ENCODE results near the gene PRM3. TPM values are rescaled to one million over a fixed set of nuclear protein-coding genes. Genes with fewer than 3 reads are reported as not detected.

PRM3 gene
- total and polyA plus RNA-seq, 2 of the 8 experiments (the other 6 are each of a cell fraction or from before 2014, with no cell fraction given): not detected

- no peak overlapping the region for H2BK15ac ChIP-seq (ENCODE audit: low read length)
- H3K4me3 ChIP-seq (ENCODE audit: extremely low read depth in 1 of 4, insufficient read depth in 2 of 4, low read depth in 3 of 4, low read length in 4 of 4): no peak overlapping the region
- no peaks in the 10 kb centered on the region; a peak in 1 of 7 replicates for H3K27me3 ChIP-seq (replicated peaks in 1 of 4; ENCODE audit: control insufficient read depth in 3 of 4, extremely low read depth in 1 of 4, insufficient read depth in 3 of 4, low read length in 3 of 4)
- H3K4me2 ChIP-seq (ENCODE audit: insufficient read depth in 1 of 2, low read depth in 2 of 2, low read length in 2 of 2): no peak overlapping the region
- ChIA-PET POLR2A (ENCODE audit: partially characterized antibody) (interaction anchor here (1.0 to 1.4 kb wide), 2 partner anchors 22 to 90 kb away, joined by 3 to 5 read pairs; no protein-coding TSS in a partner anchor), CTCF (ENCODE audit: partially characterized antibody) (interaction anchor here (0.8 to 2.4 kb wide), 4 partner anchors 11 to 109 kb away, joined by 3 to 9 read pairs (median 6); partner anchors contain the start of gene PRM3)
- no peak overlapping the region for H2BK120ac ChIP-seq (replicated peaks; ENCODE audit: low read depth, low read length)
- H4K8ac ChIP-seq (ENCODE audit: extremely low read depth, insufficient read depth, low read length): no peak overlapping the region
- no peak for TF ChIP-seq NANOG (IDR thresholded peaks at IDR 0.05; ENCODE audit: insufficient read depth, low read depth, low read length, poor library complexity, severe bottlenecking)
- no peak for TF ChIP-seq RNF2 (IDR thresholded peaks at IDR 0.05; ENCODE audit: borderline replicate concordance, low read depth, low read length, missing control alignments, poor library complexity, severe bottlenecking)
- no peak for TF ChIP-seq SP2 (IDR thresholded peaks at IDR 0.05; ENCODE audit: low read length)
- no peak for TF ChIP-seq SP1 (IDR thresholded peaks at IDR 0.05; ENCODE audit: low read depth, low read length)
- no peak for TF ChIP-seq CBX5 (IDR thresholded peaks at IDR 0.05; ENCODE audit: low read depth, low read length)
- TF ChIP-seq GTF2F1 (IDR thresholded peaks at IDR 0.05; ENCODE audit: borderline replicate concordance, low read depth, low read length): no peak
- TF ChIP-seq RAD21 (IDR thresholded peaks at IDR 0.05 in 1 of 2, conservative IDR thresholded peaks at IDR 0.05 in 1 of 2; ENCODE audit: low read depth in 2 of 2, low read length in 2 of 2): no peak
- no peak for TF ChIP-seq KDM5A (IDR thresholded peaks at IDR 0.05; ENCODE audit: low read length)
- no peak overlapping the region for H3K23ac ChIP-seq (ENCODE audit: insufficient read length)
- no peaks in the 10 kb centered on the region for H3K79me1 ChIP-seq (ENCODE audit: low read depth, low read length)
- H2BK12ac ChIP-seq (ENCODE audit: low read depth, low read length): no peak overlapping the region
- no peak overlapping the region for H3K56ac ChIP-seq (replicated peaks; ENCODE audit: insufficient read length, low read depth, low read length)
- no peak overlapping the region for H2BK5ac ChIP-seq (ENCODE audit: low read depth, low read length)
- H2AK5ac ChIP-seq (ENCODE audit: low read depth, low read length): no peak overlapping the region
- H3K18ac ChIP-seq (ENCODE audit: extremely low read depth, low read length): no peak overlapping the region
- H2AFZ ChIP-seq (ENCODE audit: low read length): no peak overlapping the region
- no peak overlapping the region for H4K5ac ChIP-seq (ENCODE audit: insufficient read length, low read depth, low read length)
- no peaks in the 10 kb centered on the region for H4K20me1 ChIP-seq (replicated peaks in 1 of 2; ENCODE audit: control insufficient read depth in 1 of 2, insufficient read depth in 2 of 2, low read length in 2 of 2)
- H3K79me2 ChIP-seq (ENCODE audit: control insufficient read depth in 1 of 2, insufficient read depth in 2 of 2, low read length in 2 of 2): no peaks in the 10 kb centered on the region
- FAIRE-seq: no peak
- H3K4ac ChIP-seq (replicated peaks; ENCODE audit: insufficient read length, low read depth, low read length): no peak overlapping the region
- no peaks in the 10 kb centered on the region for H3K9me3 ChIP-seq (ENCODE audit: insufficient read depth in 2 of 2, low read depth in 1 of 2, low read length in 1 of 2)
- no peaks in the 10 kb centered on the region; the same call in 1 of the 2 replicates for H3K23me2 ChIP-seq (ENCODE audit: low read depth, low read length)
- H3K9ac ChIP-seq (replicated peaks in 1 of 4; ENCODE audit: extremely low read depth in 1 of 4, low read depth in 3 of 4, low read length in 3 of 4): no peak overlapping the region
- no peaks in the 10 kb centered on the region for H3K36me3 ChIP-seq (ENCODE audit: control insufficient read depth in 2 of 4, insufficient read depth in 4 of 4, low read length in 3 of 4)
- 0 out of 7 replicates have a peak, but pooled peaks cover 0 to 5% (median 0%) of the 10 kb centered on the region in 4 experiments for H3K4me1 ChIP-seq (replicated peaks in 1 of 4; ENCODE audit: control insufficient read depth in 3 of 4, insufficient read depth in 4 of 4, low read length in 3 of 4)
- no peak for DNase-seq (ENCODE audit: low read depth in 1 of 2, low spot score in 2 of 2)
- no peak overlapping the region for H3K27ac ChIP-seq (ENCODE audit: low read depth, low read length)
- WGBS, 2 experiments (ENCODE audit: extremely low coverage in 1 of 2, insufficient coverage in 1 of 2, insufficient read length in 1 of 2, insufficient replicate concordance in 2 of 2, low coverage in 1 of 2, low lambda C conversion rate in 2 of 2, missing lambda C conversion rate in 1 of 2): 90% methylated on average over 8 of the region's 8 CpGs; no CpG with 5 or more reads in 1 of the 2 experiments
- no peak overlapping the region for H3K14ac ChIP-seq (ENCODE audit: insufficient read length)
- no peak overlapping the region for H4K91ac ChIP-seq (replicated peaks; ENCODE audit: insufficient read length, low read length)
- no peak overlapping the region for H2BK20ac ChIP-seq (ENCODE audit: low read length)
These were observed 10.5 kb downstream of the PRM3 start for GRCh38 chr16:11262915-11263314.
